Measurements from ENCODE around the gene PRIMPOL.
A peak's percentile ranks its signal among the peaks of the same experiment; 100 is the strongest.
"Not testable (repeated sequence)": the region's sequence is repeated elsewhere in the genome, so short reads cannot be mapped to it uniquely, and the experiment has no call there.

PRIMPOL gene, protein sequence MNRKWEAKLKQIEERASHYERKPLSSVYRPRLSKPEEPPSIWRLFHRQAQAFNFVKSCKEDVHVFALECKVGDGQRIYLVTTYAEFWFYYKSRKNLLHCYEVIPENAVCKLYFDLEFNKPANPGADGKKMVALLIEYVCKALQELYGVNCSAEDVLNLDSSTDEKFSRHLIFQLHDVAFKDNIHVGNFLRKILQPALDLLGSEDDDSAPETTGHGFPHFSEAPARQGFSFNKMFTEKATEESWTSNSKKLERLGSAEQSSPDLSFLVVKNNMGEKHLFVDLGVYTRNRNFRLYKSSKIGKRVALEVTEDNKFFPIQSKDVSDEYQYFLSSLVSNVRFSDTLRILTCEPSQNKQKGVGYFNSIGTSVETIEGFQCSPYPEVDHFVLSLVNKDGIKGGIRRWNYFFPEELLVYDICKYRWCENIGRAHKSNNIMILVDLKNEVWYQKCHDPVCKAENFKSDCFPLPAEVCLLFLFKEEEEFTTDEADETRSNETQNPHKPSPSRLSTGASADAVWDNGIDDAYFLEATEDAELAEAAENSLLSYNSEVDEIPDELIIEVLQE

DNA sequence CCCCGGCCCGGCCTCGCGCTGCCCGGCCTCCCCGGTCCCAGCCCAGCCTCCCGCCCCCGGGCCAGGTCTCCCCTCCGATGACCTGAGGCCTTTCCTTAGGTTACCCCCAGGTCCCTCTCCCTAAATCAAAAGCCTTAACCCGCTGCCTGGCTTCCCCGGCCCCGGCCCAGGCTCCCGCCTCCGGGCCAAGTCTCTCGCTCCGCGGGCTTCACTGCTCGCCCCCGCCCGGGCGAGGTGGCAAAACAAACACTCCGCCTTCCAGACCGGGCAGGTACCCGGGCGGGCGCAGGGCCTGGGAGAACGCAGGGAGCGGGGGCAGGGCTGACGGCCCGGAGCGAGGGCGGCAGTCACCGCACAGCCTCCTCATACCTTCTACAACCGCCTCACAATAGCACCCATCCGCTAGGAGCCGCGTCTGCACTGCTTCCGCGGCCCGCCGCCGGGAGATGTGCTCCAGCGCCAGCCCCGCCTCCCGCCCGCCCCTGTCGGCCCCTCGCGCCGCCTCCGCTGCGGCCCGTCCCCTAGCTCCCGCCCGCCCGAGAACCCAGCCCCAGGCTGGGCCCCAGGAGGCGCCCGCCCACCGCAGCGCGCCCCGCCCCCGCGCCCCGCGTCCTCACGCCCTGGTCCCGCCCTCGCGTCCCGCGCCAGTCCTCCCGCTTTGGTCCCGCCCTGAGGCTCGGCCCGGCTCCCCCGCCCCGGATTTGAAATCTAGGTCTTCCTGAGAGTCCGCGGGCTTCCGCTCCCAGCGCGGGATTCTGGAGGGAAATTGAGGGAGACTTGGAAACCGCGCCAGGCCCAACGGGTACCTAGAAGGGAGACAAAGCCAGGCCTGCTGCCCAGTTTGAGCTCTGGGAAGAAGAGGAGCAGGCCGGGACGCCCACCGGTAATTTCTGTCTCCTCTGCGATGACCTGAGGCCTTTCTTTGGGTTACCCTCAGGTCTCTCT is at the start of gene PRIMPOL, which contains the start of gene CASP3:
PRIMPOL (plus strand) TSS at position 713 of the 945 bp plus-strand sequence. CDS start 7,403 bp downstream, outside the sequence.
CASP3 (minus strand) TSS at position 422 of the 945 bp plus-strand sequence. CDS start 10,994 bp downstream, outside the sequence.
- peak; percentile 87 to 88 for DNase-seq

DNA sequence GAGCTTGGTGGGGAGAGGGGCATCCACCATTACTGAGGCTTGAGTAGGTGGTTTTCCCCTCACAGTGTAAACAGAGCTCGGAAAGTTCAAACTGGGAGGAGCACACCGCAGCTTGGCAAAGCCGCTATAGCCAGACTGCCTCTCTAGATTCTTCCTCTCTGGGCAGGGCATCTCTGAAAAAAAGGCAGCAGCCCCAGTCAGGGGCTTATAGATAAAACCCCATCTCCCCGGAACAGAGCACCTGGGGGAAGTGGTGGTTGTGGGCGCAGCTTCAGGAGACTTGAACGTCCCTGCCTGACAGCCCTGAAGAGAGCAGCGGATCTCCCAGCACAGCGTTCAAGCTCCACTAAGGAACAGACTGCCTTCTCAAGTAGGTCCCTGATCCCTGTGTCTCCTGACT is 48.6 kb upstream of the PRIMPOL start:
- not testable (repeated sequence) for DNase-seq

GRCh38 chr4:184602857-184603256 is 46.7 kb upstream of the PRIMPOL start:
- not testable (repeated sequence) for DNase-seq

- DNase-seq = not testable (repeated sequence)
Observed at GRCh38 chr4:184607429-184607828, 42.1 kb upstream of the PRIMPOL start.

DNA sequence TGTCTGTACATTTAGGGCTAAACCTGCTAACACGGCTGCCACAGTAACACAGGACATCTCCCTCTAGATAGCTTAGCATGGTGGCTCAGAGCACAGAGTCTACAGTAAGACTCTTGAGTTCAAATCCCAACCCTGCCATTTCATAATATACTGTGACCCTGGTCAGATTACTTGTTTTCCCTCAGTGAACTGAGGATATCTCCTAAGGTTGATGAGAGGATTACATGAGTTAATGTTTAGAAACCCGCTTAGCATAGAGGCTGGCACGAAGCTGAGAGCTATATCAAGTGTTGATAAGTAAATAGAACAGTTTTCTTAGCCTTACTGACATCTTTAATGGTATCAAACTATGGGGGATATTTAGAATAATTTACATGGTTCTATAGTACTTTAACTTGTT is 37.5 kb upstream of the PRIMPOL start:
- no peak for DNase-seq

GRCh38 chr4:184613405-184613804 is 36.1 kb upstream of the PRIMPOL start:
- no peak for DNase-seq

DNA sequence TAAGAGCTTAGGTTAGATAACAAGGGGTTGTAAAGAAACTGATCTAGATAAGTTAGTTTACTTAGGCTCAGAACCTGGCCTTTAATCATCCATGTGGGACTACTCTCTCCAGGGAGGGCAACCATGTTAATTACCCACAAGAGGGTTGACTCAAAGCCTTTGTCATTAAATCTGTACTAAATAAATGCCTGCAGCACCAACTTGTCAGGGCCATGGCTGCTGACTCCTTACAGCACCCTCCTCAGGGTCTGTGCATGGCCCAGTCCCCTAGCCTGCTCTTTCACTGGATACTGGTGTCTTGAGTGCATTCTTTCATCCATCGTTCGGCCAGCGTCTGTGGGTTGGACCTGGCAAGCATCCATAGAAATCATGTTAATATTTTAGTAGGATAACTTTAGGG is 35.0 kb upstream of the PRIMPOL start:
- no peak for DNase-seq

- DNase-seq = not testable (repeated sequence)
Observed at GRCh38 chr4:184616168-184616567, 33.4 kb upstream of the PRIMPOL start.

DNA sequence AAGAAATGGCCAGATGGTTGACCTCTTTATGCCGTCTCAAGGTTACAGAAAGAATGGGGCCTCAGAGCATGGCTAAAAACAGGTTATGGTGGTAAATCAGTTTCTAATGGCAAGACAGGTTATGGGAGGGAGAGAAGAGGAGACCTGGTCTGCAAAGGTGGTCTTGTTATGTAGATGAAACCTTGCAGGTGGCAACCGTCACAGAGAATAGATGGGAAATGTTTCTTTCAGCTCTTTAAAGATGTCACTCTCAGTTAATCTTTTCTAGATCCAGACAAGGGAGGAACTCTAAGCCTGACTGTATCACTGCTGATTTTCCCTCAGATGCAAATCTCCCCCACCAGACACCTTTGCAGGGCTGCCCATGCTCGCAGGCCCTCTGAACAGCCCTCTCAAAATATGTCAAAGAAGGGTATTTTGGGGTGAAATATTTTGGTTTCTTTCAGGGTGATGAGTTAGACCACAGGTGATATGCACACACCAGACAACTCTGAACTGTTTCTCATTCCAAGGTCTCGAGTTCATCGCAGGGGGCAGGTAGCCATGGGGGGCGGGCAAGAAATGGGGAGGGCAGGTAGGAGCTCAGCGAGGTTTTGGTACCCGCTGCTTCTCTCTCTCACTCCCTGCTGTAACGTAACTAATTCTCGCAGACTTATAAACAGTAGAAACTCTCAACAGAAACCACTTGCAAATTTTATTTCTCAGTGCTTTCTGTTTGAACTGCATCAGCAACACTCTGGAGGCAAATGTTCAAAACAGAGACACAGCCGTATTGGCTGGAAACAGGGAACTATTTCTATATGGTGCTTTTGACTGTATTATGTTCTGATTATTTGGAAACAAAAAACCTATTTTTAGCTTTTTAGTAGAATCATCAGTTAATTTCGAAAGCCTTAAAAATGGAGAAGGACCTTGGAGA is 32.6 kb upstream of the PRIMPOL start:
- no peak for DNase-seq

DNA sequence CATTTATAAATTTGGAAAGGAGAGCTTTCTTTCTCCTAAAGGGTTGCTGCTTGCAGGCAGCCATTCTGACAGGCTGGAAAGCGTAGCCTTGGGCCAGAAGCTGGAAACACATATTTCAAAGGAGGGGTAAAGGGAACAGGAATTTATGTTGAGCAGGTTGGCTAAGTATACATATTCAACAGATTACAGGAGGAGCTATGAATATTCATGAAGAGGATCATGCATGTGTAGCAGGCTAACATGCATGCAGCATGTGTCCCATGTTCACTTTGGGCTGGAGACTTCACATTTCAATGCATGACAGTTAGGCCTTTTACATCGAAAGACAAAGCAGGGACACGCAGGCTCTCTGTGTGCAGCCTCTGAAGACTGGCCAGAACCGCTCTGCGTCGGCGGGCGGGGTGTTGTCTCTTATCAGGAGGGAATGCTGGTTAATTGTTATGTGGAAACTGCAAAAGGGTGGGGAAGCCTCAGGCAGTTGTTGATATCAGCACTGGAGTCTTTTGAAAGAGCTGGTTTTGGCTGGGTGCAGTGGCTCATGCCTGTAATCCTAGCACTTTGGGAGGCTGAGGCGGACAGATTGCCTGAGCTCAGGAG is 31.8 kb upstream of the PRIMPOL start:
- no peak for DNase-seq

GRCh38 chr4:184620212-184620867 is 29.2 kb upstream of the PRIMPOL start:
- DNase-seq = no peak

DNA sequence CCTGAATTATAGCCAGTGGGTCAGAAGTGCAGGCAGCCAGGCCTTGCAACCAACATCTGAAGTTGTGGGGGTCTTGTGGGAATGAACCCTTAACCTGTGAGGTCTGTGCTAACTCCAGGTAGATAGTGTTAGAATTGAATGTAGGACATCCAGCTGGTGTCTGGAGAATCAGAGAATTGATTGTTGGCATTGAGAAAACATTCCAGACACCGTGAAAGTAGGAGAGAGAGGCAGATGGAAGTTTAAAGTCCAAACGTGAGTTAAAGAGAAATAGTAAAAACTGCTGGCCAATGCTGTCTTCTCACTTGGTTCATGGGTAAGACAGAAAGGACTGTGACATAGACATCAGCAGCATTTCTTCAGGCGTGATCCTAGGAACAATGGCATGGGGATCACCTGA is 28.0 kb upstream of the PRIMPOL start:
- no peak for DNase-seq

GRCh38 chr4:184624504-184624903 is 25.0 kb upstream of the PRIMPOL start:
- DNase-seq = not testable (repeated sequence)

- DNase-seq = no peak
Observed at GRCh38 chr4:184624972-184625554, 24.5 kb upstream of the PRIMPOL start.

DNA sequence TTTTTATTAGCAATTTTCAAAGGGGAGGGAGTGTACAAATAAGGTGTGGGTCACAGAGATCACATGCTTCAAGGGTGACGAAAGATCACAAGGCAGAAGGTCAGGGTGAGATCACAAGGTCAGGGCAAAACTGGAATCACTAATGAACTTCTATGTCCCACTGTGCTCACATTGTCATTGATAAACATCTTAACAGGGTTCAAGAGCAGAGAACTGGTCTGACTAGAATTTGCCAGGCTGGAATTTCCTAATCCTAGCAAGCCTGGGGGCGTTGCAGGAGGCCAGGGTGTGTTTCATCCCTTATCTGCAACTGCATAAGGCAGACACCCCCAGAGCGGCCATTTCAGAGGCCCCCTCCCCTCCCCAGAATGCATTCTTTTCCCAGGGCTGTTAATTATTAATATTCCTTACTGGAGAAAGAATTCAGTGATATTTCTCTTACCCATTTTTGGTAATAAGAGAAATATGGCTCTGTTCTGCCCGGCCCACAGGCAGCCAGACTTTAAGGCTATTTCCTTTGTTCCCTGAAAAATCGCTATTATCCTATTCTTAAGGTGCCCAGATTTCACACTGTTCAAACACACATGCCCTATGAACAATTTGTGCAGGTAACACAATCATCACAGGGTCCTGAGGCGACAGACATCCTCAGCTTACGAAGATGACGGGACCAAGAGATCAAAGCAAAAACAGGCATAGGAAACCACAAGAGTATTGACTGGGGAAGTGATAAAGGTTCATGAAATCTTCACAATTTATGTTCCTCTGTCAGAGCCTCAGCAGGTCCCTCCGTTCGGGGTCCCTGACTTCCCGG is 23.5 kb upstream of the PRIMPOL start:
- DNase-seq = not testable (repeated sequence)

DNA sequence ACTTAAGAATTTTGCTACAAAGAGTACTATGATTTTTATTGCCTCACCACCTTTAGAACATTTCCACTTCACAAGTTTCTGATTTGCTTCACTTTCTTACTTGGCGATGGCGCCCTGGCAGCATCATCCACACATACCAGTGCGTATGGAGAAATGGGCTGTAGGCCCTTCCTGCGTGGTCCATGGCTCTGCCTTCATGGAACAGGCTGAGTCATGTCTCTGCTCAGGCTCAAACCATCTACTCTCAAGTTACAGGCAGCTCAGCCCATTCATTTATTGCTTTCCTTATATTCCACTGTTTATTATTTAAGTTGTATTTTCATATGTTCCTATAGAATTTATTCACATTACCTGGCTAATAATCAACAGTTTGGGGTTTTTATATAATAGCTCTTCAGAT is 21.4 kb upstream of the PRIMPOL start:
- no peak for DNase-seq

- no peak for DNase-seq
Observed at GRCh38 chr4:184632842-184633241, 16.7 kb upstream of the PRIMPOL start.

- no peak for DNase-seq
Observed at GRCh38 chr4:184635381-184635780, 14.2 kb upstream of the PRIMPOL start.

DNA sequence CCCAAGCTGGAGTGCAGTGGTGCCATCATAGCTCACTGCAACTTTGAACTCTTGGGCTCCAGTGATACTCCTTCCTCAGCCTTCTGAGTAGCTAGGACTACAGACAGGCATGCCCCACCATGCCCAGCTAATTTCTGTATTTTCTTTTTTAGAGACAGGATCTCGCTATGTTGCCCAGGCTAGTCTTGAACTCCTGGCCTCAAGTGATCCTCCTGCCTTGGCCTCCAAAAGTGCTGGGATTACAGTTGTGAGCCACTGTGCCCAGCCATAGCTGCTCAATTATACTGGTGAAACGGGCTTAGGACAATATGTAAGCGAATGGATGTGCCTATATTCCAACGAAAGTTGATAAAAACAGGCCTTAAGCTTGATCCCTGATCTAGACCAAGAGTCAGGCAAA is 13.4 kb upstream of the PRIMPOL start:
- DNase-seq = no peak

DNA sequence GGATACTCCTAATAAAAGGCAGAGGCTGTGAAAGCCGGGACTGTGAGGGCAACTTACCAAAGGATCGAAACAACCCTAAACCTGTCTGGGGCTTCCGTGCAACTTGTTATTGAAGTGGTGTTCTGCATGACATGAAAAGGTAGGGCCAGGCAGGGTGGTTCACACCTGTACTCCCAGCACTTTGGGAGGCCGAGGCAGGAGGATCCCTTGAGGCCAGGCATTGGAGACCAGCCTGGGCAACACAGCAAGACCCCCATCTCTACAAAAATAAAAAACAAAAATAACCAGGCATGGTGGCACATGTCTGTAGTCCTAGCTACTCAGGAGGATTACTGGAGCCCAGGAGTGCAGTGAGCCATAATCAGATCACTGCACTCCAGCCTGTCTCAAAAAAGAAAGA is 12.6 kb upstream of the PRIMPOL start:
- no peak for DNase-seq

Data from NCI-H2081 (cell line).